ENCODE data around the gene NCF2. TPM values are rescaled to one million over a fixed set of nuclear protein-coding genes. Genes with fewer than 3 reads are reported as not detected.

NCF2 gene
- total RNA-seq, 4 donors from 2014 or later: 5.2 to 26.0 (median 9.5) TPM

DNA sequence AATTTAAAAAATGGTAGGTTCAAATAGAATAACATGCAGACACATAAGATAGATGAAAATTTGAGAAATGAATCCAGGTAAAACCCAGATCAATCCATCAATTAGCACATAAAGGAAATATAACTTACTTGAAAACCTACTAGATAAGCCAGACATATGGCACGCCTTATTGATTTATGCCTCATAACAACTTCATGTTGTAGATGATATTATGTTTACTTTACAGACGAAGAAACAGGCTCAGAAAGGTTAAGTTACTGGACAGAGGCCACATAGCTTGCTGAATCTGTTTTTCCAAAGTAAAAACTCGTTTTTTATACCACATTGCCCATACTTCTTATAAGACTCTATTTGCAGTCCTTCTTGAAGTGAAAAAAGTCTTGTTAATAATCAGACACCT lies 22.1 kb upstream of the NCF2 start:
- intact Hi-C loops (cut with DNase I): no loop called here
- Histone ChIP-seq H3K27ac (replicated peaks in 1 of 4) (no peak overlapping the region), H3K27me3 (no peaks in the 10 kb centered on the region), H3K36me3 (no peaks in the 10 kb centered on the region), H3K9me3 (no peaks in the 10 kb centered on the region), H3K4me3 (no peak overlapping the region), H3K4me1 (peaks cover 22 to 32% (median 25%) of the 10 kb centered on the region in 4 donors)
- 76% methylated on average over 3 of the region's 3 CpGs for WGBS
- TF ChIP-seq, protein P1, sequence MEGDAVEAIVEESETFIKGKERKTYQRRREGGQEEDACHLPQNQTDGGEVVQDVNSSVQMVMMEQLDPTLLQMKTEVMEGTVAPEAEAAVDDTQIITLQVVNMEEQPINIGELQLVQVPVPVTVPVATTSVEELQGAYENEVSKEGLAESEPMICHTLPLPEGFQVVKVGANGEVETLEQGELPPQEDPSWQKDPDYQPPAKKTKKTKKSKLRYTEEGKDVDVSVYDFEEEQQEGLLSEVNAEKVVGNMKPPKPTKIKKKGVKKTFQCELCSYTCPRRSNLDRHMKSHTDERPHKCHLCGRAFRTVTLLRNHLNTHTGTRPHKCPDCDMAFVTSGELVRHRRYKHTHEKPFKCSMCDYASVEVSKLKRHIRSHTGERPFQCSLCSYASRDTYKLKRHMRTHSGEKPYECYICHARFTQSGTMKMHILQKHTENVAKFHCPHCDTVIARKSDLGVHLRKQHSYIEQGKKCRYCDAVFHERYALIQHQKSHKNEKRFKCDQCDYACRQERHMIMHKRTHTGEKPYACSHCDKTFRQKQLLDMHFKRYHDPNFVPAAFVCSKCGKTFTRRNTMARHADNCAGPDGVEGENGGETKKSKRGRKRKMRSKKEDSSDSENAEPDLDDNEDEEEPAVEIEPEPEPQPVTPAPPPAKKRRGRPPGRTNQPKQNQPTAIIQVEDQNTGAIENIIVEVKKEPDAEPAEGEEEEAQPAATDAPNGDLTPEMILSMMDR (IDR thresholded peaks at IDR 0.05): no peak
- TF ChIP-seq POLR2AphosphoS5 (IDR thresholded peaks at IDR 0.05) (no peak), EP300 (IDR thresholded peaks at IDR 0.05) (no peak), POLR2A (IDR thresholded peaks at IDR 0.05; ENCODE audit: low read depth) (no peak)
- DNase-seq (ENCODE audit: extremely low spot score): no peak

DNA sequence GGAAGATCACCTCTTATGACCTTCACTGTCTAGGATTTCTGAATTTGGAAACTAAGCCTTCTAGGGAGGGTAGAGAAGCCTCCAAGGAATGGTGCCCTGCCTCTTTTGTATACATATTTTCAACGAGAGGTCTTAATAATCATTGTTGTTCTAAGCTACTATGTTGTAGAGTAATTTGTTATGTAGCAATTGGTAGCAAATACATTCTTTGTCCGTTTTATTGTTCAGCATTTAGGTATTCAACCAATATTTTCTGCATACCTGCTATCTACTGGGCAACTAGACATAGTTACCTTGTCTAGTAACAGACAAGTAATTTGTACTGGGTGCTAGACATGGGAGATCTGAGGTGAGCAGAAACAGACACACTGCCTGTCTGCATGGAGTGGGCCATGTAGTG lies 20.8 kb upstream of the NCF2 start:
- Histone ChIP-seq H3K4me3 (no peak overlapping the region), H3K36me3 (no peaks in the 10 kb centered on the region), H3K4me1 (peaks cover 22 to 32% (median 25%) of the 10 kb centered on the region in 4 donors), H3K27ac (replicated peaks in 1 of 4) (no peak overlapping the region), H3K27me3 (no peaks in the 10 kb centered on the region), H3K9me3 (no peaks in the 10 kb centered on the region)
- no peak for DNase-seq (ENCODE audit: extremely low spot score)
- intact Hi-C loops (cut with DNase I): no loop called here
- WGBS: 74% methylated on average over 2 of the region's 2 CpGs
- TF ChIP-seq EP300 (IDR thresholded peaks at IDR 0.05): no peak
- TF ChIP-seq POLR2A (IDR thresholded peaks at IDR 0.05; ENCODE audit: low read depth): no peak
- TF ChIP-seq, protein P1 (IDR thresholded peaks at IDR 0.05): no peak
- no peak for TF ChIP-seq POLR2AphosphoS5 (IDR thresholded peaks at IDR 0.05)

DNA sequence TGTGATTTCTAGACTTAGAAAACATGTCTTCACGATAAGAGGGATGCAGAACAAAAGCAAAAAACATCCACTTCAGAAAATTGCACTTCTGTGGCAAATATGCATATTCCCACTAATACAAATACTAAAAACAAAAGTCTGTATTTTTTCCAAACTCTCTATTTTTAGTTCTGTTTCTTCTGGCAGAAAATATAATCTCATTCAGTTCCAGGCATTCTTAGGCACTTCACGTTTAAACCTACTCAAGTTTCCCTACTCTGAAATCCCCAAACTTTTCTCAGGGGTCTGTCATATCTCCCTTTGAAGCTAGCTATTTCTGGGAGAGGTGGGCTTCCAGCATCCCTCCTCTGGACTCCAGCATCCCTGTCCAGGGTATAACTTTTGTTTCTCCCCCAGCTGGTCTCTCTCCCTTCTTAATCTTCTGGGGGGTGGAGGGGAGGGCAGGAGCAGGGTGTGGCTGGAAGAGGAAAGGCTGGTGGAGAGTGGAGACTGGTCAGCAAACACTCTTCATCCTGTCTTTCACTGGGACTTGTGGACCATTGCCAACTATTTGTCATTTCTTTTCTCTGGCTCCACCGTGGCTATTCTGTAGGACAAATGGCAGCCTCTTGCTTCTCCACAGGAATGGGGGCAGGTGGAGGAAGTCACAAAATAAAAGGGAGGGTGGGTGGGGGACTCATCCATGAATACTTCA lies 19.6 kb upstream of the NCF2 start:
- no peak for DNase-seq (ENCODE audit: extremely low spot score)
- 18% methylated on average over 3 of the region's 3 CpGs for WGBS
- Histone ChIP-seq H3K4me3 (no peak overlapping the region), H3K27me3 (no peaks in the 10 kb centered on the region), H3K27ac (replicated peaks in 1 of 4) (peak overlapping the region; percentile 41 to 61 (median 58)), H3K36me3 (no peaks in the 10 kb centered on the region), H3K4me1 (peaks cover 22 to 32% (median 25%) of the 10 kb centered on the region in 4 donors), H3K9me3 (no peaks in the 10 kb centered on the region)
- no peak for TF ChIP-seq POLR2A (IDR thresholded peaks at IDR 0.05; ENCODE audit: low read depth)
- TF ChIP-seq EP300 (IDR thresholded peaks at IDR 0.05): no peak
- TF ChIP-seq, protein P1 (IDR thresholded peaks at IDR 0.05): no peak
- TF ChIP-seq POLR2AphosphoS5 (IDR thresholded peaks at IDR 0.05): no peak
- intact Hi-C loops (cut with DNase I): no loop called here

DNA sequence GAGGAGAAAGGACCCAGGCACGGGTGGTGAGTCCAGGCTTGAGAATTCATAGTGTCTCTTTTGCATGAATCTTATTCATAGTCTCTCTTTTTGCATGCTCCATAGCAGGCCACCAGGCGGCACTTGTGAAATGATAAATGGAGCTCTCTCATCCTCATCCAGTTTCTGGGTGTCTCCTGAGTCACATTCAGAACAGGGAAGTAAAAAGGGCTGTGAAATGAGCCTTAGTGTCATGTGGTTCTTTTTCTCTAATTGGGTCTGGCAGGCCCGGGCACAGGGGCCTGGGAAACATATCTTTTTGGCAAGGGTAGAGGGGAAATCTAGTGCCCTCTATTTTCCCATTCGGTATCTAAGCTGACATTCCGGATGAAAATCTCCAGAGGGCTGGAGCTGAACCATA lies 19.1 kb upstream of the NCF2 start:
- Histone ChIP-seq H3K27me3 (no peaks in the 10 kb centered on the region), H3K4me1 (peaks cover 22 to 32% (median 25%) of the 10 kb centered on the region in 4 donors), H3K36me3 (no peaks in the 10 kb centered on the region), H3K27ac (replicated peaks in 1 of 4) (peak overlapping the region; percentile 41 to 61 (median 58)), H3K4me3 (no peak overlapping the region), H3K9me3 (no peaks in the 10 kb centered on the region)
- TF ChIP-seq POLR2A (IDR thresholded peaks at IDR 0.05; ENCODE audit: low read depth): no peak
- no peak for TF ChIP-seq EP300 (IDR thresholded peaks at IDR 0.05)
- TF ChIP-seq POLR2AphosphoS5 (IDR thresholded peaks at IDR 0.05): peak; percentile 11 to 23
- TF ChIP-seq, protein P1 (IDR thresholded peaks at IDR 0.05): peak; percentile 48 to 61 (median 55)
- intact Hi-C loops (cut with DNase I): no loop called here
- no peak for DNase-seq (ENCODE audit: extremely low spot score)
- WGBS: 23% methylated on average over 5 of the region's 5 CpGs

All from esophagus muscularis mucosa (tissue), 4 donors.